Memory B cell (primary cell): ENCODE measurements around the gene ECT2L.
A peak's percentile ranks its signal among the peaks of the same experiment; 100 is the strongest.

ENCODE experiments used
- ATAC-seq: fragments of 150-1000 bp; cut with Tn5 transposase; 2 replicates; pipeline ENCODE4 v1.10.0; 2021; ENCODE audit warnings: low read depth, mild to moderate bottlenecking, moderate library complexity
- DNase-seq, 2 donors: peaks; one replicate each; pipeline ENCODE4 v3.0.0; 2022; ENCODE audit warnings: low spot score in 2 of 2
- H3K27ac Mint-ChIP-seq: one replicate; pipeline ENCODE4 v1.8.0; 2022; ENCODE audit warnings: mild to moderate bottlenecking, moderate library complexity, mixed read lengths
- H3K27me3 Mint-ChIP-seq: one replicate; pipeline ENCODE4 v1.8.0; 2022; ENCODE audit warnings: mixed read lengths
- H3K36me3 Mint-ChIP-seq: one replicate; pipeline ENCODE4 v1.8.0; 2022; ENCODE audit warnings: mild to moderate bottlenecking, mixed read lengths
- H3K4me1 Mint-ChIP-seq: one replicate; pipeline ENCODE4 v1.8.0; 2022; ENCODE audit warnings: mixed read lengths
- H3K4me3 Mint-ChIP-seq: one replicate; pipeline ENCODE4 v1.8.0; 2022; ENCODE audit warnings: mild to moderate bottlenecking, moderate library complexity, mixed read lengths
- H3K9me3 Mint-ChIP-seq: one replicate; pipeline ENCODE4 v1.8.0; 2022; ENCODE audit warnings: mixed read lengths

Gene ECT2L

DNA sequence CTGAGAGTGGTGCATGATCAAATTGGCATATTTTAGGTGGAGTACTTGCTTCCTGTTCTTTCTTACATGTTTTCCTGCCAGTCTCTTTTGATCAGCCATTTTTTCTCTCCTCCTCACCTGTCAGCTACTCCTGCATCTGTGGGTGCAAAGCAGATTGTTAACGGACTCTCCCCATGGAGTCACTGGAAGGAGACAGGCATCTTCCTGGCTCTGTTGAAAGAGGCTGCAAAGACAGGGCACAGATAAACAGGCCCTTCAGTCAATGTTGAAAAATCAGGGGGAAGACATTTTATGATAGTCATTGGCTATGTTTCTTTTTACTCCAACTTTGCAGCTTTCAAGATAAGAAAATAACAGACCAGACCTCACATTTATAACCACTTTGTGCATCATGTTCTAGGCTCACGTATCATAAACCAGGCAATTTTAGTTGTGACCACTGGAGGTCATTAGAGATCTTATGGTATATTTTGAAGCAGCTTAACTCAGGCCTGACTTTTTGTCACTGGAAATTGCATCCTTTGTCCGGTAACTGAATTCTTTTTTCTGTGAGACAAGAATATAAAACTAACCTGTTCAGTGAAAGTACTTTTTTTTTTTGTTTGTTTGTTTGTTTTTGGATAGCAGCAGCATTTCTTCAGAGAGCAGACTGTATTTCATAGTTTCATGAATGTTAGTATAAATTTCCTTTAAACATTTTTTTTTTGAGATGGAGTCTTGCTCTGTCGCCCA, 20.1 kb downstream of the ECT2L start:
- no peak overlapping the region for H3K27ac Mint-ChIP-seq
- ATAC-seq (peak; percentile 55), DNase-seq (peak in 1 of 2 donors; percentile 14)
- H3K27me3 Mint-ChIP-seq = no peaks in the 10 kb centered on the region
- H3K36me3 Mint-ChIP-seq = no peaks in the 10 kb centered on the region
- H3K9me3 Mint-ChIP-seq = no peaks in the 10 kb centered on the region
- peaks cover 24% of the 10 kb centered on the region for H3K4me1 Mint-ChIP-seq
- H3K4me3 Mint-ChIP-seq = no peak overlapping the region

DNA sequence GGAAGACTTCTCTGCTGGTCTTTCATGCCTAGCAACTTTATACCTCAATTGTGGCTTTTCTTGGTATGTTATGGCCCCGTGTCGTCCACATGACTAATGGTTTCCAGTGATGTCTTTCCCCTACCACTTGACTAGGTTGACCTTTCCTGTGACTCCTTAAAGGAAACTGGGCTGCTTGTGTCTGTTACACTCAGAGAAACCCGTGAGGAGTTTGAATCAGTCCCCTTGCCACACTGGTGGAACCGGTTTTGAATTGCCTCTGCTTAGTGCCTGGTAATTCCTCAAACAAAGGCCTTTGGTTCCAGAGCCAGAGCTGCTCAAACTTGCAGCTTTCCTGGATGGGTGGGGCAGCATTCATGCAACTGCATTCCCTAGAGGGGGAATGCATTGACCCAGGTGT, 21.9 kb downstream of the ECT2L start:
- DNase-seq (no peak), ATAC-seq (no peak)
- Mint-ChIP-seq H3K27ac (peak overlapping the region; percentile 71), H3K4me1 (peaks cover 24% of the 10 kb centered on the region), H3K27me3 (no peaks in the 10 kb centered on the region), H3K9me3 (no peaks in the 10 kb centered on the region), H3K4me3 (no peak overlapping the region), H3K36me3 (no peaks in the 10 kb centered on the region)

DNA sequence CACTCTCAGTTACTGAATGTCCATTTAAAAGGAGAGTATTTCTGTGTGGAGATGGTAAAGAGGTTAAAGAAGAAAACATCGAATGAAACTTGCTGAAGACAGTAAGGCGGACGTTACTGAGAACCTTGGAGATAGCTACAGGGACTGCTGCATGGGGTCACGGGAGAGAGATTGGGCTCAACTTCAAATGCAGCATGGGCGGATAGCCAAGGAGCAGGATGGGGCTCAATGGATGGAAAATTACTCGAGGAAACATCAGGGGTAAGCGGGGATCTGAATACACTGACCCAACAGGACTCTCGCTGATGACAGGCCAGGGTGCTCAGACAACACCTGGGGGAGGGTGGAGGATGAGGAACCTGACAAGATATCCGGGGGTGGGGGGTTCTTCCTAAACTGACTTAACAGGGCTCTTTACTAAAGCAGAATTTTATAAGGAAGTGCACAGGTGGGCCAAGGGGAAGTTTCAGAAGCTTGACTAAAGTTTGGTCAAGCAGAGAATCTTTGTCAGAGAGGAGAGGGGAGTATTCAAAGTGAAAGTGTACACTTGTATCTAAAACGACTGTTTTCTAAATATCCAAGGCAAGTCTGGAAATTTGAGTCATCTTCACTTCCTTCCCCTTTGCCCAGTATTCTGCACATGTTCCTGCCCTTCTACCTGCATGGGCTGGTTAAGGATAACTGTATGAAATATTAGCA, 22.8 kb downstream of the ECT2L start:
- peaks cover 24% of the 10 kb centered on the region for H3K4me1 Mint-ChIP-seq
- DNase-seq = peak in 1 of 2 donors; percentile 7
- no peaks in the 10 kb centered on the region for H3K36me3 Mint-ChIP-seq
- ATAC-seq = peak; percentile 83
- no peaks in the 10 kb centered on the region for H3K9me3 Mint-ChIP-seq
- peak overlapping the region; percentile 48 for H3K4me3 Mint-ChIP-seq
- no peaks in the 10 kb centered on the region for H3K27me3 Mint-ChIP-seq
- H3K27ac Mint-ChIP-seq = peak overlapping the region; percentile 71

GRCh38 chr6:138821519-138821918, 25.6 kb downstream of the ECT2L start:
- no peak for ATAC-seq

DNA sequence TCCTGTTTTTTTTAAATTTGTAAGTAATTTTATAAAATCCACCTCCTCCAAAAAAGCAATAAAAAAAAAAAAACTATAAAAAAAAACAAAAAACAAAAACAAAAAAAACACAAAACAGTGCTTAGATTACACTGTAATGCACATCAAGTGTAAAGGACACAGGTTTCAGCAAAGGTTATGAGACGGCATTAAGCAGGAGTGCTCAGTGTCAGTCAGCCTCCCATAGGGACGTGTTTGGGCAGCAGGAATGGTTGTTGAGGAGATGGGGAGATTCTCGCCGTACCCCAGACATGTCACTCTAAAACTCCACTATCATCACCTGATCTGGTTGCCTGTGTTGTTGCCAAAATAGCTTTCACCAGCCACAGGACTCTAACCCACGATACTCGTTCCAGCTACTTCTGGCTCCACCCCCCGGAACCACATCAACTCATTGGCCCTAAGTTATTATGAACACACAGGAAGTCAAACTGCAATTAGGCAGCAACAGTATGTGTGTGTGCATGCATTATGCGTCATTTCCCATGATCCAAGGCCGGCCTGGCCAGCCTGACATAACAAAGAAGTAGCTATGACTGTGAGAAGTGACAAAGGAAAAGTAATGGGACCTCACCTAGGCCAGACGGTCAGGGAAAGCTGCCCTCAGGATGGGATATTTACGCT, 28.7 kb downstream of the ECT2L start:
- Mint-ChIP-seq H3K4me1 (peaks cover 3% of the 10 kb centered on the region), H3K36me3 (no peaks in the 10 kb centered on the region), H3K9me3 (peaks cover 2% of the 10 kb centered on the region), H3K4me3 (no peak overlapping the region), H3K27me3 (no peaks in the 10 kb centered on the region), H3K27ac (no peak overlapping the region)
- no peak for DNase-seq
- no peak for ATAC-seq

More at GRCh38 chr6:138821519-138821918, 25.6 kb downstream of the ECT2L start:
- Mint-ChIP-seq H3K27ac (no peak overlapping the region), H3K27me3 (no peaks in the 10 kb centered on the region), H3K9me3 (no peaks in the 10 kb centered on the region), H3K4me3 (no peak overlapping the region), H3K36me3 (no peaks in the 10 kb centered on the region), H3K4me1 (peaks cover 21% of the 10 kb centered on the region)
- no peak for DNase-seq

GRCh38 chr6:138830248-138830647, 34.4 kb downstream of the ECT2L start:
- H3K9me3 Mint-ChIP-seq = peaks cover 2% of the 10 kb centered on the region
- DNase-seq (no peak), ATAC-seq (no peak)
- H3K4me3 Mint-ChIP-seq = no peak overlapping the region
- H3K36me3 Mint-ChIP-seq = no peaks in the 10 kb centered on the region
- no peaks in the 10 kb centered on the region for H3K27me3 Mint-ChIP-seq
- H3K4me1 Mint-ChIP-seq = no peaks in the 10 kb centered on the region
- H3K27ac Mint-ChIP-seq = no peak overlapping the region

- Mint-ChIP-seq H3K4me1 (no peaks in the 10 kb centered on the region), H3K9me3 (no peaks in the 10 kb centered on the region), H3K4me3 (no peak overlapping the region), H3K27ac (no peak overlapping the region), H3K27me3 (no peaks in the 10 kb centered on the region), H3K36me3 (no peaks in the 10 kb centered on the region)
- no peak for ATAC-seq
- DNase-seq = no peak
Observed at GRCh38 chr6:138832182-138832581, 36.3 kb downstream of the ECT2L start.

- Mint-ChIP-seq H3K27me3 (no peaks in the 10 kb centered on the region), H3K4me3 (no peak overlapping the region), H3K9me3 (no peaks in the 10 kb centered on the region), H3K4me1 (no peaks in the 10 kb centered on the region), H3K36me3 (no peaks in the 10 kb centered on the region), H3K27ac (no peak overlapping the region)
- ATAC-seq (no peak), DNase-seq (no peak)
Observed at GRCh38 chr6:138833816-138834539, 38.1 kb downstream of the ECT2L start.

DNA sequence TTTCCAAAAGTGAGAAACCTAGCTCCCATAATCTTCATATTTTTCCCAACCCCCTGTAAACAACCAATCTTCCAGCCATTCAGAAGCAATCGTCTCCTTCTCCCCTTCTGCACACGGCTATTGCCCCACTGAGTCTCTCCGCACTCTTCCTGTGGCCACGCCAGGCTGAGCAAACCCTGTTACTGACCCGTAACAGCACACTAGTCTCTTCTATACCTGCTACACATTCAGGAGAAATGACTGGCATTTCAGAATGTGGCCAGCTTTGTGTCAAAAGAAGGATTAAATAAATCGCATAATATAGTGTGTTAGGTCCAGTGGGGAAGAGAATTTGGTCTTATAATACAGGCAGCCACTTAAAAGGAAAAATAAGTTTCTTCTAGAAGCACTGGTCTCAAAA, 41.4 kb downstream of the ECT2L start:
- no peak overlapping the region for H3K27ac Mint-ChIP-seq
- H3K9me3 Mint-ChIP-seq = peaks cover 2% of the 10 kb centered on the region
- DNase-seq (no peak), ATAC-seq (no peak)
- H3K4me3 Mint-ChIP-seq = no peak overlapping the region
- no peaks in the 10 kb centered on the region for H3K27me3 Mint-ChIP-seq
- H3K4me1 Mint-ChIP-seq = no peaks in the 10 kb centered on the region
- H3K36me3 Mint-ChIP-seq = no peaks in the 10 kb centered on the region

- DNase-seq (no peak), ATAC-seq (no peak)
- Mint-ChIP-seq H3K36me3 (no peaks in the 10 kb centered on the region), H3K27ac (no peak overlapping the region), H3K4me3 (no peak overlapping the region), H3K9me3 (peaks cover 4% of the 10 kb centered on the region), H3K4me1 (no peaks in the 10 kb centered on the region), H3K27me3 (no peaks in the 10 kb centered on the region)
Observed at GRCh38 chr6:138844192-138844591, 48.3 kb downstream of the ECT2L start.

- Mint-ChIP-seq H3K27me3 (no peaks in the 10 kb centered on the region), H3K4me1 (no peaks in the 10 kb centered on the region), H3K27ac (no peak overlapping the region), H3K9me3 (peaks cover 2% of the 10 kb centered on the region), H3K4me3 (no peak overlapping the region), H3K36me3 (no peaks in the 10 kb centered on the region)
- DNase-seq (no peak), ATAC-seq (no peak)
Observed at GRCh38 chr6:138847884-138848283, 52.0 kb downstream of the ECT2L start.

DNA sequence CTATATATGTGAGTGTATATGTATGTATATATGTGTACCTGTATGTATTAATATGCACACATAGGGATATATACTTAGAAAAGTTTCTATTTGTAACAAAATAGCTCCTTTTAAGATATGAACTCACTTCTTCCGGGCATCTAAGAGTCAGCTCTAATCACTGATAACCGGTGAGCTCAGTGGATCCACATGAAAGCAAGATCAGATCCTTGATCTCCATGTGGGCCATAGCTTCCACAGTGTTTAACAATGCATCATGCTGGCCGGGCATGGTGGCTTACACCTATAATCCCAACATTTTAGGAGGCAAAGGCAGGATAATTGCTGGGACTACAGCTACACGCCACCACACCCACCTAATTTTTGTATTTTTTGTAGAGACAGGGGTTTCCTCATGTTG, 52.6 kb downstream of the ECT2L start:
- no peaks in the 10 kb centered on the region for H3K27me3 Mint-ChIP-seq

GRCh38 chr6:138849791-138850190, 53.9 kb downstream of the ECT2L start:
- ATAC-seq = no peak
- no peaks in the 10 kb centered on the region for H3K36me3 Mint-ChIP-seq
- H3K27me3 Mint-ChIP-seq = peaks cover 1% of the 10 kb centered on the region
- no peak for DNase-seq
- H3K4me3 Mint-ChIP-seq = no peak overlapping the region
- peaks cover 2% of the 10 kb centered on the region for H3K9me3 Mint-ChIP-seq
- H3K4me1 Mint-ChIP-seq = no peaks in the 10 kb centered on the region
- no peak overlapping the region for H3K27ac Mint-ChIP-seq

More for the DNA sequence above, 52.6 kb downstream of the ECT2L start:
- H3K4me3 Mint-ChIP-seq = no peak overlapping the region
- H3K36me3 Mint-ChIP-seq = no peaks in the 10 kb centered on the region
- no peak for ATAC-seq
- no peak for DNase-seq
- H3K9me3 Mint-ChIP-seq = peaks cover 2% of the 10 kb centered on the region
- no peaks in the 10 kb centered on the region for H3K4me1 Mint-ChIP-seq
- no peak overlapping the region for H3K27ac Mint-ChIP-seq

GRCh38 chr6:138856654-138857053, 60.8 kb downstream of the ECT2L start:
- no peak for DNase-seq
- Mint-ChIP-seq H3K4me1 (no peaks in the 10 kb centered on the region), H3K27me3 (peaks cover 6% of the 10 kb centered on the region), H3K27ac (no peak overlapping the region), H3K4me3 (no peak overlapping the region), H3K36me3 (no peaks in the 10 kb centered on the region), H3K9me3 (no peaks in the 10 kb centered on the region)
- ATAC-seq = no peak
